ENCODE measurements around the gene NFKB2. TPM values are rescaled to one million over a fixed set of nuclear protein-coding genes. Genes with fewer than 3 reads are reported as not detected.

Gene NFKB2
- total and polyA plus RNA-seq, 2 of the 8 experiments (the other 6 are each of a cell fraction or from before 2014, with no cell fraction given) = 20.4 to 31.4 TPM

- TF ChIP-seq SAP30 (IDR thresholded peaks at IDR 0.05; ENCODE audit: insufficient read depth, insufficient replicate concordance, low read length) = no peak
- no peak for TF ChIP-seq BACH1 (IDR thresholded peaks at IDR 0.05; ENCODE audit: low read length)
- no peak for TF ChIP-seq NRF1 (IDR thresholded peaks at IDR 0.05; ENCODE audit: low read depth, low read length)
- TF ChIP-seq POLR2AphosphoS5 (IDR thresholded peaks at IDR 0.05; ENCODE audit: low read depth, low read length) = no peak
- no peak for TF ChIP-seq SUZ12 (IDR thresholded peaks at IDR 0.05; ENCODE audit: low read length)
- TF ChIP-seq SP4 (IDR thresholded peaks at IDR 0.05; ENCODE audit: low read length) = no peak
- no peak for TF ChIP-seq RFX5 (IDR thresholded peaks at IDR 0.05; ENCODE audit: borderline replicate concordance, low read depth, low read length)
- no peak for TF ChIP-seq CBX8 (IDR thresholded peaks at IDR 0.05; ENCODE audit: borderline replicate concordance, low read depth, low read length)
- TF ChIP-seq KDM1A (IDR thresholded peaks at IDR 0.05; ENCODE audit: borderline replicate concordance, low read length) = no peak
Measured at GRCh38 chr10:102424916-102425315, 29.4 kb downstream of the NFKB2 start (continued).
